DOHH2 (cell line): ENCODE data around the gene KIF16B.

Source experiments
- H3F3A ChIP-seq: fragments of 200-600 bp; sonication (generic), shearing (Covaris generic); 2 replicates; pipeline ENCODE4 v1.6.0; 2016; ENCODE audit warnings: antibody characterized with exemption, mild to moderate bottlenecking; ENCODE audit not compliant: control insufficient read depth, insufficient read depth
- H3K27ac ChIP-seq: fragments of 200-600 bp; sonication (generic); 2 replicates; pipeline ENCODE4 v1.5.1; 2014; ENCODE audit warnings: low read depth, mild to moderate bottlenecking, low read length, moderate library complexity
- H3K27me3 ChIP-seq: fragments of 200-600 bp; sonication (generic); 2 replicates; pipeline ENCODE4 v1.6.1; 2014; ENCODE audit warnings: mild to moderate bottlenecking, low read length, mixed read lengths; ENCODE audit not compliant: control insufficient read depth
- H3K36me3 ChIP-seq: fragments of 200-600 bp; sonication (generic); 2 replicates; pipeline ENCODE4 v1.6.1; 2014; ENCODE audit warnings: mild to moderate bottlenecking, low read length, moderate library complexity, mixed read lengths; ENCODE audit not compliant: control insufficient read depth
- H3K4me1 ChIP-seq: fragments of 200-600 bp; sonication (generic); 2 replicates; pipeline ENCODE4 v1.6.1; 2014; ENCODE audit warnings: mild to moderate bottlenecking, low read length, mixed read lengths; ENCODE audit not compliant: control insufficient read depth
- H3K4me2 ChIP-seq: fragments of 200-600 bp; sonication (generic); 2 replicates; pipeline ENCODE4 v1.6.0; 2014; ENCODE audit warnings: mild to moderate bottlenecking, low read length, moderate library complexity
- H3K4me3 ChIP-seq: fragments of 200-600 bp; sonication (generic); 2 replicates; pipeline ENCODE4 v1.5.1; 2014; ENCODE audit warnings: mild to moderate bottlenecking, low read length, mixed read lengths
- H3K79me2 ChIP-seq: fragments of 200-600 bp; sonication (generic); 2 replicates; pipeline ENCODE4 v1.6.1; 2014; ENCODE audit warnings: mild to moderate bottlenecking, low read length, mixed read lengths; ENCODE audit not compliant: control insufficient read depth
- H3K9me2 ChIP-seq: fragments of 200-600 bp; sonication (generic); replicated peaks from 2 replicates; pipeline ENCODE4 v1.6.1; 2014; ENCODE audit warnings: mild to moderate bottlenecking, low read length, mixed read lengths; ENCODE audit not compliant: control insufficient read depth
- H3K9me3 ChIP-seq: fragments of 200-600 bp; sonication (generic); 2 replicates; pipeline ENCODE4 v1.6.1; 2014; ENCODE audit warnings: antibody characterized with exemption, low read length, mixed read lengths; ENCODE audit not compliant: control insufficient read depth, insufficient read depth
- H4K20me1 ChIP-seq: fragments of 200-600 bp; sonication (generic); 2 replicates; pipeline ENCODE4 v1.6.0; 2014; ENCODE audit warnings: low read depth, mild to moderate bottlenecking, antibody characterized with exemption, low read length, moderate library complexity; ENCODE audit not compliant: control insufficient read depth, insufficient read depth
- EZH2phosphoT487 ChIP-seq: fragments of 200-600 bp; sonication (generic); IDR thresholded peaks from 2 replicates; pipeline ENCODE4 v1.6.1; 2017; ENCODE audit warnings: borderline replicate concordance, mild to moderate bottlenecking, antibody characterized with exemption, low read length, moderate library complexity, mixed read lengths
- TF ChIP-seq, protein P1 (sequence below): fragments of 200-600 bp; sonication (generic); IDR thresholded peaks from one replicate; pipeline ENCODE4 v1.5.1; 2014; ENCODE audit warnings: antibody characterized with exemption, mild to moderate bottlenecking, low read depth, low read length; ENCODE audit not compliant: poor library complexity, severe bottlenecking

Gene KIF16B

DNA sequence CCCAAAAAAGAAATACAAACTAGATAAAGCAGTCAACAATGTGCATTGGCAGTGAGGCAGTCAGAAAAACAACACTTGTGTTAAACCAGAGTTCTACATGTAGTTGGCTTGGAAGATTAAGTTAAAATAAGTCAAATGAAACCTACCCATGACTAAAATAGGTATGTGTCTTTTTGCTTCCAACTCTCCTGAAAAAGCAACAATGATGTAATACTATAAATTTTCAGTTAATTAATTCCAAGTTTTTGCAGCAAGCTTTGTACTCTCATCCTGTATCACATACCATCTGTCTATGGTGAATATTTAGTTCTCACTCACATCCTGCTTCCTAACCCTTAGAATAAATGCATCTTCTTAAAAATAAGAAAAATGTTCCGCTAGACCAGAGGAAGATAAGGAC lies 261.5 kb downstream of the KIF16B start:
- Histone ChIP-seq H3K9me3 (no peaks in the 10 kb centered on the region), H3K4me2 (no peak overlapping the region), H3K4me1 (no peaks in the 10 kb centered on the region), H3K27ac (no peak overlapping the region), H3K79me2 (no peaks in the 10 kb centered on the region), H3F3A (no peaks in the 10 kb centered on the region), H3K27me3 (no peaks in the 10 kb centered on the region), H3K36me3 (no peaks in the 10 kb centered on the region), H3K4me3 (no peak overlapping the region), H4K20me1 (no peaks in the 10 kb centered on the region), H3K9me2 (no peaks in the 10 kb centered on the region)
- TF ChIP-seq, protein P1, sequence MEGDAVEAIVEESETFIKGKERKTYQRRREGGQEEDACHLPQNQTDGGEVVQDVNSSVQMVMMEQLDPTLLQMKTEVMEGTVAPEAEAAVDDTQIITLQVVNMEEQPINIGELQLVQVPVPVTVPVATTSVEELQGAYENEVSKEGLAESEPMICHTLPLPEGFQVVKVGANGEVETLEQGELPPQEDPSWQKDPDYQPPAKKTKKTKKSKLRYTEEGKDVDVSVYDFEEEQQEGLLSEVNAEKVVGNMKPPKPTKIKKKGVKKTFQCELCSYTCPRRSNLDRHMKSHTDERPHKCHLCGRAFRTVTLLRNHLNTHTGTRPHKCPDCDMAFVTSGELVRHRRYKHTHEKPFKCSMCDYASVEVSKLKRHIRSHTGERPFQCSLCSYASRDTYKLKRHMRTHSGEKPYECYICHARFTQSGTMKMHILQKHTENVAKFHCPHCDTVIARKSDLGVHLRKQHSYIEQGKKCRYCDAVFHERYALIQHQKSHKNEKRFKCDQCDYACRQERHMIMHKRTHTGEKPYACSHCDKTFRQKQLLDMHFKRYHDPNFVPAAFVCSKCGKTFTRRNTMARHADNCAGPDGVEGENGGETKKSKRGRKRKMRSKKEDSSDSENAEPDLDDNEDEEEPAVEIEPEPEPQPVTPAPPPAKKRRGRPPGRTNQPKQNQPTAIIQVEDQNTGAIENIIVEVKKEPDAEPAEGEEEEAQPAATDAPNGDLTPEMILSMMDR = no peak
- TF ChIP-seq EZH2phosphoT487 = no peak

DNA sequence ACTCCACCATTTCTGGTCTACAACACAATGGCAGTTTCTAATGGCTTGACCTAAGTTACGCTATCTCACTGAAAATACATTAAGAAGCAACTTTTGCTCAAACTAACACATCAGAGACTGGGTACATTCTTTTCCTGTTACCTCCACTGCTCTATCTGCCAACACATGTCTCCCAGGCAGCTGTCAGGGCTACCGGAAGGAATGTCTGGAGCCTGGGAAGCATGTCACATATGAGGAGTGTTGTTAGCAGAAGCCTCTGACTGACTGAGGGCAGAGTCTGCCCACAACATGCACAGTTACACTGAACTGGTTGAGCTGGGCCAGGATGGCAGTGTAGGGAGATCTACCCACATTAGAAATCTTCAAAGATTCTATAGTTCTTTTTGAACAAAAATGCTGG lies 264.5 kb downstream of the KIF16B start:
- Histone ChIP-seq H3K79me2 (no peaks in the 10 kb centered on the region), H3K36me3 (no peaks in the 10 kb centered on the region), H3K27me3 (no peaks in the 10 kb centered on the region), H3K4me2 (no peak overlapping the region), H3F3A (no peaks in the 10 kb centered on the region), H3K4me1 (no peaks in the 10 kb centered on the region), H3K27ac (no peak overlapping the region), H3K9me2 (no peaks in the 10 kb centered on the region), H4K20me1 (no peaks in the 10 kb centered on the region), H3K4me3 (no peak overlapping the region), H3K9me3 (no peaks in the 10 kb centered on the region)
- TF ChIP-seq, protein P1 = no peak
- TF ChIP-seq EZH2phosphoT487 = no peak

DNA sequence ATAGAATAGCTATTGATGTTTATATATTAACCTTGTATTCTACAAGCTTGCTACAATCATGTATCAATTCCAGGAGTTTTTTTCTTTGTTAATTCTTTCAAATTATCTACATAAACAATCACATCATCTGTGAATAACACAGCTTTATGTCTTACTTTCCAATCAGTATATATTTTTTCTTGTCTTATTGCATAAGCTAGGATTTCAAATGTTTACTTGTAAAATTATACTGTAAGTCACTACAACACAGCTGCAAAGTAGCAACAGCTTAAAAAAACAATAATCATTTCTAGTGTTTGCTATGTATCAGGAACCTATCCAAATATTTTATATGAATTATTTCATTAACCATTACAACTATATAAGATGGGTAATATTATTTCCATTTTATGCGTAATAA lies 270.4 kb downstream of the KIF16B start:
- no peak overlapping the region for H3K4me2 ChIP-seq
- H4K20me1 ChIP-seq = no peaks in the 10 kb centered on the region
- no peak overlapping the region for H3K27ac ChIP-seq
- no peak overlapping the region for H3K4me3 ChIP-seq
- no peak for TF ChIP-seq EZH2phosphoT487
- TF ChIP-seq, protein P1 = no peak
- H3K9me3 ChIP-seq = no peaks in the 10 kb centered on the region
- no peaks in the 10 kb centered on the region for H3K27me3 ChIP-seq
- H3K36me3 ChIP-seq = no peaks in the 10 kb centered on the region
- H3K9me2 ChIP-seq = no peaks in the 10 kb centered on the region
- no peaks in the 10 kb centered on the region for H3K79me2 ChIP-seq
- H3K4me1 ChIP-seq = no peaks in the 10 kb centered on the region
- H3F3A ChIP-seq = no peaks in the 10 kb centered on the region

DNA sequence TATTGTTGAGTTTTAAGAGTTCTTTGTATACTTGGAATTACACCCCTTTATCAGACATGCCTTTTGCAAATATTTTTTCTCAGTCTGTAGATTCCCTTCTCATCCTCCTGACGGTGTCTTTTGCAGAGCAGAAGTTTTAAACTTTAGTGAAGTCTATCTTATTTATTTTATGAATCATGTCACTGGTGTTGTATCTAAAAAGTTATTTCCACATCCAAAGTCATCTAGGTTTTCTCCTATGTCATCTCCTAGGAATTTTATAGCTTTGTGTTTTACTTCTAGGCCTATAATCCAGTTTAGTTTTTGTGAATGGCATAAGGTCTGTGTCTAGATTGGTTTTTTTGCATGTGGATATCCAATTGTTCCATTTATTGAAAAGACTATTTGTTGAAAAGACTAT lies 271.3 kb downstream of the KIF16B start:
- H3K4me3 ChIP-seq = no peak overlapping the region
- TF ChIP-seq, protein P1 = no peak
- no peak for TF ChIP-seq EZH2phosphoT487
- H4K20me1 ChIP-seq = no peaks in the 10 kb centered on the region
- no peaks in the 10 kb centered on the region for H3F3A ChIP-seq
- H3K27me3 ChIP-seq = no peaks in the 10 kb centered on the region
- H3K27ac ChIP-seq = no peak overlapping the region
- no peaks in the 10 kb centered on the region for H3K36me3 ChIP-seq
- H3K9me3 ChIP-seq = no peaks in the 10 kb centered on the region
- no peaks in the 10 kb centered on the region for H3K79me2 ChIP-seq
- H3K9me2 ChIP-seq = no peaks in the 10 kb centered on the region
- H3K4me1 ChIP-seq = no peaks in the 10 kb centered on the region
- H3K4me2 ChIP-seq = no peak overlapping the region
